Glomerular visceral epithelial cell (primary cell): ENCODE results near the gene RD3L.
"Not testable (repeated sequence)": the region's sequence is repeated elsewhere in the genome, so short reads cannot be mapped to it uniquely, and the experiment has no call there.

ENCODE experiments used
- DNase-seq: peaks from one replicate; pipeline ENCODE4 v3.0.0-alpha.2; 2016; ENCODE audit errors: extremely low spot score

The RD3L gene

DNA sequence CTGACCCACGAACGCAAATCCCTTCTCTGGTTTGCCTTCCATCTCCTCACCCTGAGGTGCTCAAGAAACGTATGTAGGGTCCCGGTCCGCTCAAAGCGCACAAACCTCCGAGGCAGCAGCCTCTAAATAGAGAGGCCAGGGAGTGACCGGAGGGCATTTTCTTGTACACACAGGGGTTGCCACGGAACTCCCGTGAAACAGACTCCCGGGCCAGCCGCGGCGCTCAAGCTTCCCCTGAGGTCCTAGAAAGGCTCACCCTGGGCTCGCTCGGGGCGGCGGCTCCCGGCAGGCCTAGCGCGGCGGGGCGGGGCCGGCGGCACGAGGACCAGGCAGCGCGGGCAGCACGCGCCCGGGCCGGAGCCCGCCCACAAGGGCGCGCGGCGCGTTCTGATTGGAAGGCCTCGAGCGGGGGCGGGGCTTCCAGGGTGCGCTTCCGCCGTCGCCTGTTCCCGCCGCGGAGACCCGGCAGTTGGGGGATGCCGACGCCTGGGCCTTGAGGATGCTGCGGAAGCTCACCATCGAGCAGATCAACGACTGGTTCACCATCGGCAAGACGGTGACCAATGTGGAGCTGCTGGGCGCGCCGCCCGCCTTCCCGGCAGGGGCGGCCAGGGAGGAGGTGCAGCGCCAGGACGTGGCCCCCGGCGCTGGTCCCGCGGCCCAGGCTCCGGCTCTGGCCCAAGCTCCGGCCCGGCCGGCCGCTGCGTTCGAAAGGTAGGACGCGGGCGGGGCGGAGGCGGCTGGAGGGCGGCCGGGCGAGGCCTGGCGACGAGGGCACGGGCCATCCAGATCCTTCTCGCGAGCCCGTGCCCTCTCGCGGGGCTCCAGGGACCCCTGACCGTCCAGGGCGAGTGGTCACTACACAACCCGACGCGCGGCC, 14.1 kb downstream of the RD3L start, which contains the start of gene TDRD9:
Gene TDRD9, plus strand, starts transcription at position 446 of the 880 bp plus-strand sequence. Its CDS starts 54 bp downstream, at position 500.
- no peak for DNase-seq

GRCh38 chr14:103927566-103927965, 14.8 kb downstream of the RD3L start:
- DNase-seq: no peak

- DNase-seq: no peak
Observed at GRCh38 chr14:103925316-103925715, 17.0 kb downstream of the RD3L start.

GRCh38 chr14:103923863-103924262, 18.5 kb downstream of the RD3L start:
- no peak for DNase-seq

GRCh38 chr14:103921855-103922200, 20.5 kb downstream of the RD3L start:
- DNase-seq: not testable (repeated sequence)

DNA sequence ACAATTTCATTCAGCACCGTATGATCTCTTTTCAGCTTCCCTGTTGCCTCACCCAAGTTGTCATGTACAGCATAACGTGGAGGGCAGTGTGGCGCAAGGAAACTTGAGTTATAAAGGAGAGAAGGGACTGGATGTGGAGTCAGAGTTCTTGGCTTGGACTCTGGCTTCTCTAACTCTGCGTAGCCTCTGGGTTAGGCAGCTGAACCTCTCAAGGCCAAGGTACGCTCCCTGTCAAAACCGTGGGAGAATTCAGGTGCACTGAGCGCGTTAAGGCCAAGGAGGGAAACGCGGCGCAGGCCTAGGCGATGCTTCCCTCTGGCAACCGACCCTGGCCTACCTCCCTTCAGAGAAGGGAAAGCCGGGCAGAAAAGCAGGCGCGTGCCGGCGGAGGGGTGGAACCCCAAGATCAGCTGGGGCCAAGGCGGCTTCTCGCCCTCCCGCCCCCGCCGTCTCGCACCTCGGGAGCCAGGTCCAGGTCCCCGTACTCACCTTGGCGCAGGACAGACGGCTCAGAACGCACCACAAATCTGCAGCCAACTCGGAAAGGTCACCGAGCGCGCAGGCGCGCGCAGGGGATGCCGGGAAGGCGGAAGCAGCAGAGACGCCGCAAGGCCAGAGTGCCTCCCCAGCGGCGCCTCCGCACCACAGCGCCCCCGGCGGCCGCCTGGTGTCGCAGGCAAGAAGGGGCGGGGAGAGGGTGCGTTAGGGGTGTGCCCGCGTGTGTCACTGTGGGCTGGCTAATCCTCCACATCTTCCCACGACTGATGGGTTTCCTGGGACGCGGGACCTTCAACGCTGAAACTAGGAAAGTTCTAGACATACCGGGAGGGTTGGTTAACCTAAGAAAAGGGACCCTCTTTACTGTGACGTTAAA, 21.1 kb downstream of the RD3L start:
- peak; percentile 94 for DNase-seq

DNA sequence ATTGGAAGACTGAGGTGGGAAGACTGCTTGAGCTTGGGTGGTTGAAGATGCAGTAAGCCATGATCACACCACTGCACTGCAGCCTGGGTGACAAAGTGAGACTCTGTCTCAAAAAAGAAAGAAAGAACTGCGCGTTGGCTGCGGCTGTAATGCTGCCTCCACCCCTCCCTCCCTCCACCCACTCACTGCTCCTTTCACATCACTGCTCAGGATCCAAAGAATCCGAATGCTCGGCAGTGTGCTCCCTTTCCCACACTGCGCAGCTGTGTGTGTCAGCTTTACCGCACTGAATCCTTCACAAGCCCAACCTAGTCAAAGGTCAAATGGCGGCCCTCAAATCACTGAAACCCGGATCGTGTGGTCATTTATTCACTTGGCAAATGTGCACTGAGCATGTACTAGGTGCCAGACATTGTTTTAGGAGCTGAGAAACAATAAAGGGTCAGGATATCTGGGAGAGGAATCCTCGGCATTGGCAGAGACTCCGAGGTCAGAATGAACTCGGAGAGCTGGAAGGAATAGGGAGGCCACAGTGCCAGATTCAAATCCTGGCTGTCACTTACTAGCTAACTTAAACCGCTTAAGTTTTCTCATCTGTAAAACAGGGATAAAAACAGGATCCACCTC, 25.6 kb downstream of the RD3L start:
- no peak for DNase-seq

DNA sequence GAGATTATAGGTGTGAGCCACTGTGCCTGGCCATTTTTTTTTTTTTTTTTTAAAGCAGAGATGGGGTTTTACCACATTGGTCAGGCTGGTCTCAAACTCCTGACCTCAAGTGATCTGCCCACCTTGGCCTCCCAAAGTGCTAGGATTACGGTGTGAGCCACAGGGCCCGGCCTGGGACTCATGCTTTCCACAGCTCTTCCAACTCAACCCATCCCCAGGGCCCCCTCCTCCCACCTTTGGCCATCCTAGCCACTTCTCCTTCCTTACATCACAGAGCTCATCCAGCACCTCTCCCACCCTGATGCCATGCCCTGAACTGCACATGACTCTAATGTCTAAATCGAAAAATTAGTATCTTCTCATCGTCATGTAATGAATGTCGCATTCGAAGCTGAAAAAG, 26.7 kb downstream of the RD3L start:
- DNase-seq: no peak

DNA sequence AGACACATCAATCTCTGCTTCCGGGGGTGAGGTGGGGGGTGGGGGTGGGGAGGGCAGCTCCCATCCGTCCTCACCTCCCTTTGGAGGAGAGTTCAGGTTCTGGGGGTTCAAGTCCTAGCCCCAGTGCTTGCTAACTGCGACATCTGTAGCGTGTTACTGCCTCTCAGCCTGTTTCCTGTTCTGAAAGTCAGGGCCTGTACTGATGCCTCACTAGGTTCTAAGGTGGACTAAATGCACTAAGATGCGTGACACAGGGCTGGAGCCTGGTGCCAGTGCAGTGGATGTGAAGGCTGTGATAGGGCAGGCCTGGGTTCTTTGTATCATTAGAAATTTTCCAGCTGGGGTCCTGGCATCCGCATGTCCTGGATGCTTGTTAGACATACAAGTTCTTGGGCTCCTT, 31.3 kb downstream of the RD3L start:
- no peak for DNase-seq

GRCh38 chr14:103910262-103910935, 31.9 kb downstream of the RD3L start:
- peak; percentile 94 for DNase-seq

DNA sequence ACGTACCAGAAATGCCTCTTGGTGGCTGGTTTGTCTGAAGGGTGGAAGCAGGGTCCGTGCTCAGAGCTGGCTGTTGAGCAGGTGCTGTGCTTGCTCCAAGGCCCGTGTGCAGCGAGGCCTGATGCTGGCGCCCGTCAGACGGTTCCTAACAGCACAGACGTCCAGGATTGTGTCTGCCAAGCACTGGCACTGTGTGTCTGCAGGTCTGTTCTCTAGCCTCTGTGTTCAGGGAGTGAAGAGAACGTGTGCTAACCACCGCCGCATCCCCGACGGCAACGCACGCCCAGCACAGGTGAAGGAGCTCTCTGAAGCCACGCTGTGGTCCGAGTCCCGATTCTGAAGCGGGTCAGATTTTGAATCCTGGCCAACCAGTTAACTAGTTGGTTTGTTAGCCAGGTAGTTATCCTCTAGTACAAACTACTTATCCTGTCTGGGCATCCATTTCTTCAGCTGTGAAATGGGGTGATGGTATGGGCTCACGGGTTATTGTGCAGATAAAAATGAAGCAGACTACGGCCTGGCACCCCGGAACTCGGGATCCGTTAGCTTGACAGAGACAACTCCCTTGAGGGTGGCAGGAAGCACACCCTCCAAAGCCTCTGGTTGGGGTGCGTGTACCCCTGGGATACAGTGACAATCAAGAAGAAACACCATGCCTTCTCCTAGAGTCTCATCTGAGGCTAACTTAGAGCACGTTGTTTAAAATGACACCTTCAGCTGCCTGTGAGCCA, 32.6 kb downstream of the RD3L start:
- no peak for DNase-seq

DNA sequence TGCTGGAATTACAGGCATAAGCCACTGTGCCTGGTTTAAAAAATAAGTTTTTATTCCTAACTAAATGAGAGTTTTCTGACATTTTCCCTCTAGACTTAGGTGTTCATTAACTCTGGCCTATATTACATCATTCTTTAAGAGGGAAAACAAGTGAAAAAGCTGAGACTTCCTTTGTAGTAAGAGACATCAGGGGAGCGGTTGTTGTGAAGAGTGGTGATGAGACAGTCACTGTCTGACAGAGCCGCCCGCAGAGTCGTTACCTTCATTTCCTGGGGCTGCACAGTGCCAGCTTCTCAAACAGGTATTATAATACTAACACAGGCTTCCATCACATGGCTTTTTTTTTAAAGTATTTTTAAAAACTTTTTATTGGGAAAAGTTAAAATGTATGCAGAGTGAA, 33.7 kb downstream of the RD3L start:
- DNase-seq: peak; percentile 37

DNA sequence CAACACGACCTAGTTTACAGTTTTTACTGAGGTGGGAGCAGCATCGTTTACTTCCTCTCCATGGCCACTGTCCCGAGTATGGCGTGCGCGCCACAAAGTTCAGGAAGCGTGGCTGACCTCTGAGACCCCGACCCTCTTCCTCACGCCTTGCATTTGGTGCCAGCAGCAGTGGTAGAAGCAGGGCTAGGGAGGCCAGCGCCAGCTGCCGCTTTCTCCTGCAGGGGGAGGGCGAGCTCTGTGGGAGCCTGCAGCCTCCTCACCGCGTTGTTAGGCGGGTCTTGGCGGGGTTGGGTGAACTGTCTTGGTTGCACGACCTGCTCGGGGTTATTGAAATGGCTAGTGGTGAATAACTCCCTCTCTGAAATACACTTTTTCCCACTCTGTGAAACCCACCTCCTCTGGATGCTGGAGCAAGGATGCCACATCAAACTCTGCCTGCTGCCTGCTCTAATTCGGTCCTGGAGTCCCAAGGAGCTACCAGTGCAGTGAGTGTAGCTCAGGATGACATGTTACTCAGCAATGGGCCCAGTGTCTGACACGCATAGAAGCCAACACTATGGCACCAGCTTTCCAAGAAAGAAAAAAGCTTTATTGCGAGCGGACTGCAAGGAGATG, 36.4 kb downstream of the RD3L start:
- no peak for DNase-seq

DNA sequence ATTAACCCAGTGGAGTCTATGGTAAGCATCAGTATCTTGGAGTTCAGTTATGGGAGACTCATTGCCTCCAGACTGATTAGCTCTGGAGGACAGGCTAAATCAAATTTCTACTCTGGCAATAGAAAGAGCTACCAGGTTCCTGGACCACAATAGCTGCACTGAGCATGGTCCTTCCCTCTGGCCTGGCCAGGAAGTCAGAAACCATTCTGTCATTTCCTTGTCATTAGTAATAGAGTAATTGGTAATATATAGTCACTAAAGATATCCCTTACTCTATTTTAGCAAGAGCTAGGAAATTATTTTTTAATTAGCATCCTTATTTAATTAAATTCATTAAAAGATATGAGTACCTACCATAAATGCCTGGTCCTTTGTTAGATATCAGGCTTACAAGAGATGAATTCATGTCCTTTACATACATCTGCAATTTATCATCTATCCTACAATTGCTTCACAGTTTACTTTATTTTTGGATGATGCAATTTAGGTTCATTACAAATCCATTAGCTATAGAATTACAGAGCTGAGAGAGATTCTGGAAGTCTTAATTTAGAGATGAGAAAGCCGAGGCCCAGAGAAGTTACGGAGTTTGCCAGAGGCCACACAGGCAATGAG, 37.7 kb downstream of the RD3L start:
- no peak for DNase-seq

DNA sequence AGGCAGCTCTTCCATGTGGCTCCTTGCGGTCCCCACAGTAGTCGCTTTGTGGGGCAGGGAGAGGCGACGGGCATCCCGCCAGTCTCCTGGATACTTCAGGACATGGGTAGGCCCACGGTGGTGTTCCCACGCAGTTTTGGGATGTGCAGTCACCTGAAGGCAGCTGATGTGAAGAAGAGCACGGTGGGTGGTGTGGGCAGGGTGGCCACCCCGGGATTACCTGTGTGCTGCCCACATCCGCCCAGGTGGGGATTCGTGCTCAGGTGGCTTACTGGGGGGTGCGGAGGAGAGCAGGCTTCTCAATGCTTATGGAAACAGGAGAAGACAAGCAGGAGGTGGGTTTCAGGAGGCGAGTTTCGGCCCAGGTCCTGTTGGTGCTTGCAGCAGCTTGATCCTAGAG, 42.5 kb downstream of the RD3L start:
- DNase-seq: no peak

DNA sequence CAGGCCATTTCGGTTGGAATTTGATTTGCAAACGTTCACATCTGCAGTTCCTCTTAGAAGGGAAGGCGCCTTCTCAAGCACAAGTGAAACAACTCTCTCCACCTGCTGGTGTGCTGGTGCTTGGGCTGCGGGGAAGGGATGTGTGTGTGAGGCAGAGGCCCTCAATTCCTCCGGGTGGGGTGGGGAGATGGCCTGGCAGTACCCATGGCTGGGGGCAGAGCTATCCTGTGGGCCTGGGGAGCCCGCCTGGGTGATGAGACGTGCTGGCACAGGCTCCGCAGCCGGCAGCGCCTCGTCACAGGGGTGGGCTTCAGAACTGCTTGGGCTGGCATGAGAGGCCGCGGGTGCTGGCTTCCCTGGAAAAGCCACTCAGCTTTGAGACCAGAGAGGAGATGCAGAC, 43.0 kb downstream of the RD3L start:
- DNase-seq: no peak

DNA sequence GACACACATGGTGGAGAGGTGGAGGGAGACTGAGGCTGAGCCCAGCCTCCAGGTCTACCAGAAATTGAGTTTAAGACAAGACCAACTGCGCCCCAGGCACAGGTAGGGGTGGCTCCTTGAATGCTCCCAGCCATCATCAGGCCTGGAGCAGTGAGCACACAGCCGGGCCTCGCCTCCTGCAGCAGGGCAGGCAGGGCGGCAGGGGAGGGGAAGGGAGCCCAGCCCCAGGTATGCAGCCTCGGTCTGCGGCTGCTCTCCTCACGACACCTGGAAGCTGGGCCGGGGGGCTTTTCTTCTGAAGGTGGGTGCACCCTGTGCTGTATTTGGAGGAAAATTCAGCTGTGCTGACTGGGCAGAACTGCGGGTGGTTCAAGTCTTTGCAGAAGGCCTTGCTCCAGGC, 43.6 kb downstream of the RD3L start:
- no peak for DNase-seq

GRCh38 chr14:103898204-103898603, 44.1 kb downstream of the RD3L start:
- DNase-seq: no peak

- DNase-seq: peak; percentile 29
Observed at GRCh38 chr14:103897075-103897947, 45.0 kb downstream of the RD3L start.
